ENCODE results near the gene AIDA.

Gene AIDA

DNA sequence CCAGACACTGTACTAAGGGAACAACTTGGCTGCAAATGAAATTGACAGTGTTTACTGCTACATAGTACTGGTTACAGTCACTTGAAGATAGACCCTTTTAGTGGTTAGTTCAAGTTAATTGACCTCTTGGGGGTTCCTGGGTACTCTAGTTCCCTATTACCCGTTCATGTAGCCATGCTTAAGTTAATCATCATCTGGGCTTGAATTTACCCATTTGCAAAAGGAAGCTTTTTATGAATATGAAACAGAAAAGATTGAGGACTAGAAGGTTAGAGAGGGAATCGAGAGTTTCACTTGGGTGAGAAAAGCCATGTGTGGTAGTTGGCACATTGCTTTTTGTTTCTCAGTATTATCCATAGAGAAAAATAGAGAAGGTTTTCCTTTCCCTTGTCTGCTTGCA is 91.7 kb downstream of the AIDA start:
- TF ChIP-seq YY1 (IDR thresholded peaks at IDR 0.05; ENCODE audit: low read depth): no peak
- no peak for TF ChIP-seq TCF12 (IDR thresholded peaks at IDR 0.05; ENCODE audit: low read depth)
- TF ChIP-seq CREB1 (IDR thresholded peaks at IDR 0.05; ENCODE audit: low read depth): no peak
- TF ChIP-seq CEBPB (IDR thresholded peaks at IDR 0.05): no peak
- TF ChIP-seq, protein P1, sequence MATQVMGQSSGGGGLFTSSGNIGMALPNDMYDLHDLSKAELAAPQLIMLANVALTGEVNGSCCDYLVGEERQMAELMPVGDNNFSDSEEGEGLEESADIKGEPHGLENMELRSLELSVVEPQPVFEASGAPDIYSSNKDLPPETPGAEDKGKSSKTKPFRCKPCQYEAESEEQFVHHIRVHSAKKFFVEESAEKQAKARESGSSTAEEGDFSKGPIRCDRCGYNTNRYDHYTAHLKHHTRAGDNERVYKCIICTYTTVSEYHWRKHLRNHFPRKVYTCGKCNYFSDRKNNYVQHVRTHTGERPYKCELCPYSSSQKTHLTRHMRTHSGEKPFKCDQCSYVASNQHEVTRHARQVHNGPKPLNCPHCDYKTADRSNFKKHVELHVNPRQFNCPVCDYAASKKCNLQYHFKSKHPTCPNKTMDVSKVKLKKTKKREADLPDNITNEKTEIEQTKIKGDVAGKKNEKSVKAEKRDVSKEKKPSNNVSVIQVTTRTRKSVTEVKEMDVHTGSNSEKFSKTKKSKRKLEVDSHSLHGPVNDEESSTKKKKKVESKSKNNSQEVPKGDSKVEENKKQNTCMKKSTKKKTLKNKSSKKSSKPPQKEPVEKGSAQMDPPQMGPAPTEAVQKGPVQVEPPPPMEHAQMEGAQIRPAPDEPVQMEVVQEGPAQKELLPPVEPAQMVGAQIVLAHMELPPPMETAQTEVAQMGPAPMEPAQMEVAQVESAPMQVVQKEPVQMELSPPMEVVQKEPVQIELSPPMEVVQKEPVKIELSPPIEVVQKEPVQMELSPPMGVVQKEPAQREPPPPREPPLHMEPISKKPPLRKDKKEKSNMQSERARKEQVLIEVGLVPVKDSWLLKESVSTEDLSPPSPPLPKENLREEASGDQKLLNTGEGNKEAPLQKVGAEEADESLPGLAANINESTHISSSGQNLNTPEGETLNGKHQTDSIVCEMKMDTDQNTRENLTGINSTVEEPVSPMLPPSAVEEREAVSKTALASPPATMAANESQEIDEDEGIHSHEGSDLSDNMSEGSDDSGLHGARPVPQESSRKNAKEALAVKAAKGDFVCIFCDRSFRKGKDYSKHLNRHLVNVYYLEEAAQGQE (IDR thresholded peaks at IDR 0.05; ENCODE audit: low read depth): no peak
- no peak for TF ChIP-seq EP300 (IDR thresholded peaks at IDR 0.05; ENCODE audit: borderline replicate concordance)
- TF ChIP-seq TEAD4 (IDR thresholded peaks at IDR 0.05): no peak
- TF ChIP-seq, protein P2, sequence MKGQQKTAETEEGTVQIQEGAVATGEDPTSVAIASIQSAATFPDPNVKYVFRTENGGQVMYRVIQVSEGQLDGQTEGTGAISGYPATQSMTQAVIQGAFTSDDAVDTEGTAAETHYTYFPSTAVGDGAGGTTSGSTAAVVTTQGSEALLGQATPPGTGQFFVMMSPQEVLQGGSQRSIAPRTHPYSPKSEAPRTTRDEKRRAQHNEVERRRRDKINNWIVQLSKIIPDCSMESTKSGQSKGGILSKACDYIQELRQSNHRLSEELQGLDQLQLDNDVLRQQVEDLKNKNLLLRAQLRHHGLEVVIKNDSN (IDR thresholded peaks at IDR 0.05): no peak

DNA sequence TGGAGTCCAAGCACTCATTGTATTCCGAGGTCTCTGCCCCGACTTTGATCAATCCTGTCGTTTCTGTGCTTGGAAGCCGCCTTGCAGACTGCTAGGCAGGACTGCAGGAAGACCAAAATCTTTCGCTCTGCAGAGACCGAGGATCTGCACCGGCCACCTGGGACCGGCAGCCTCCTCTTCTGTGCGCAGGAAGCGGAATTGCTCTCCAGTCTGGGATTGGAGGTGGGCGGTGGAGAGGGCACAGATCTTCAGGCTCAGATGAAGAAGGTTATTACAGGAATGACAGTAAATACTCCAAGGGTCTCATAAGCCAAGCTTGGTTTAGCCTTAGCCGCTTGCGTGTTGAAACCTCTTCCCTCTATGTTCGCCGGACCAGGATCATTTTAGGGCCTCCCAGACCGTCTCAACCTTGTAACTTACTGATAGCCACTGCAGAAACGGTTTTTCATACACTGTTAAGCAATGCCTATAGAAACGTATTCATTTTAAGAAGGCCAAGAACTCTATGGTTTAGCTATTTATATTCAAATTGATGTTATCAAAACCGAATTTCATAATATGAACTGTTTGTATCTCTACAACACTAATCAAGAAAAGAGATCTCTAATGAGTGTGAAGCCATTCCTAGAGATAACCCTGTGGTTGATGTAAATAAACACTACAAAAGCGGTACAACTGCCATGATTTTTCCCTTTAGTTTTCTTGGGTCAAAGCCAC is 93.3 kb downstream of the AIDA start:
- TF ChIP-seq TAF1 (IDR thresholded peaks at IDR 0.05; ENCODE audit: low read depth): no peak
- no peak for TF ChIP-seq CEBPB (IDR thresholded peaks at IDR 0.05)
- TF ChIP-seq EGR1 (IDR thresholded peaks at IDR 0.05): no peak
- TF ChIP-seq, protein P2 (IDR thresholded peaks at IDR 0.05): no peak
- no peak for TF ChIP-seq EP300 (IDR thresholded peaks at IDR 0.05; ENCODE audit: borderline replicate concordance)
- no peak for TF ChIP-seq YY1 (IDR thresholded peaks at IDR 0.05; ENCODE audit: low read depth)
- no peak for TF ChIP-seq ZBTB7A (IDR thresholded peaks at IDR 0.05; ENCODE audit: low read depth)
- TF ChIP-seq, protein P1 (IDR thresholded peaks at IDR 0.05; ENCODE audit: low read depth): no peak
- no peak for TF ChIP-seq TCF12 (IDR thresholded peaks at IDR 0.05; ENCODE audit: low read depth)
- TF ChIP-seq, protein P3, sequence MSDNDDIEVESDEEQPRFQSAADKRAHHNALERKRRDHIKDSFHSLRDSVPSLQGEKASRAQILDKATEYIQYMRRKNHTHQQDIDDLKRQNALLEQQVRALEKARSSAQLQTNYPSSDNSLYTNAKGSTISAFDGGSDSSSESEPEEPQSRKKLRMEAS (IDR thresholded peaks at IDR 0.05): no peak
- no peak for TF ChIP-seq FOXM1 (IDR thresholded peaks at IDR 0.05; ENCODE audit: borderline replicate concordance, low read depth)
- TF ChIP-seq RAD21 (IDR thresholded peaks at IDR 0.05; ENCODE audit: low read depth): no peak
- no peak for TF ChIP-seq TEAD4 (IDR thresholded peaks at IDR 0.05)
- no peak for TF ChIP-seq NFIC (IDR thresholded peaks at IDR 0.05)
- no peak for TF ChIP-seq CREB1 (IDR thresholded peaks at IDR 0.05; ENCODE audit: low read depth)

Measured in Ishikawa (cell line).